Activated naive CD8-positive, alpha-beta T cell treated with anti-CD3 and anti-CD28 coated beads for 36 hours (primary cell): Measurements from ENCODE around the gene EPHB2. TPM values are rescaled to one million over a fixed set of nuclear protein-coding genes. Genes with fewer than 3 reads are reported as not detected.
"Not testable (repeated sequence)": the region's sequence is repeated elsewhere in the genome, so short reads cannot be mapped to it uniquely, and the experiment has no call there.

Experiments used
- DNase-seq: peaks from one replicate; pipeline ENCODE4 v3.0.0; 2021
- H3K27ac Mint-ChIP-seq: one replicate; pipeline ENCODE4 v1.8.0; 2022; ENCODE audit warnings: mild to moderate bottlenecking, moderate library complexity, mixed read lengths
- H3K27me3 Mint-ChIP-seq: one replicate; pipeline ENCODE4 v1.8.0; 2022; ENCODE audit warnings: mild to moderate bottlenecking, mixed read lengths
- H3K36me3 Mint-ChIP-seq: one replicate; pipeline ENCODE4 v1.8.0; 2021; ENCODE audit warnings: mild to moderate bottlenecking, mixed read lengths
- H3K4me1 Mint-ChIP-seq: one replicate; pipeline ENCODE4 v1.8.0; 2021; ENCODE audit warnings: mixed read lengths
- H3K4me3 Mint-ChIP-seq: one replicate; pipeline ENCODE4 v1.8.0; 2022; ENCODE audit warnings: mild to moderate bottlenecking, moderate library complexity, mixed read lengths
- H3K9me3 Mint-ChIP-seq: one replicate; pipeline ENCODE4 v1.8.0; 2022; ENCODE audit warnings: mixed read lengths
- total RNA-seq, 2 experiments: library from RNA; stranded (reverse); gene quantifications; one replicate each; pipeline ENCODE4 v1.2.3, GENCODE V29; 2021

The EPHB2 gene
- total RNA-seq, 2 experiments from 2014 or later, result 0.04 TPM; not detected in 1

DNA sequence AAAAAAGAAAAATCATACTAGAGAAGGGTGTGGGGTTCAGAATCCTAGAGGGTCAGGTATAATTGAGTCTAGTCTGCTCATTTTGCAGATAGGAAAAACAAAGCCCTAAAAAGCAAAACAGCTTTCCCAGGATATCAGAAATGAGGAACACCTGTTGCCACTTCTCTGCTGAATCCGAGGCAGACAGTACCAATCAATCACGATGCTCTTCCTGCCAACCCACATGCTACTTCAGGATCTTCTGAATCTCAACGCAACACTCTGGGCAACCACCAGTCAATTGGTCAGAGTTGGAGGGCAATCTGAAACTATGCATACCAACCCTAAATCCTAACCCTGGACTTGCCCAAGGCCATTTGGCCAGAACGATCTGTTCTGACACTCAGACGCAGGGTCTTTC is 128.3 kb downstream of the EPHB2 start:
- no peak for DNase-seq
- Mint-ChIP-seq H3K4me1 (no peaks in the 10 kb centered on the region), H3K27me3 (peaks cover 16% of the 10 kb centered on the region), H3K36me3 (no peaks in the 10 kb centered on the region), H3K9me3 (no peaks in the 10 kb centered on the region), H3K27ac (no peak overlapping the region), H3K4me3 (no peak overlapping the region)

DNA sequence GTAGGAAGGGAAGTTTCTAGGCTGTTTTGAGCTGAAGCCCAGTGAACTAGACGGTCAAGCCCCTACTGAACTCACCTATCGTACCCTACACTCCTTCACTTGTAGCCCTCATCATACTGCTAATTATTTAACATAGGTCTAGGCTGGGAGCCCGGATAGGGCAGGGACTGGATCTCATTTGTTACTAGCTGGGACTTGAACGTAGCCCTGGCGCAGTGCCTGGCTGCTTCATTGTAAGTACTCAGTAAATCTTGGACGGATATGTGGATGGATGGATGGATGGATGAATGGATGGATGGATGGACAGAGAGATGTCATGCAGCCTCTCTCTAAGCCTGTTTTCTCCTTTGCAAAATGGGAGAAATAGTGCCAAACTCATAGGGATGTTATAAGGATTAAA is 129.2 kb downstream of the EPHB2 start:
- Mint-ChIP-seq H3K9me3 (no peaks in the 10 kb centered on the region), H3K36me3 (no peaks in the 10 kb centered on the region), H3K27me3 (peaks cover 16% of the 10 kb centered on the region), H3K27ac (no peak overlapping the region), H3K4me1 (no peaks in the 10 kb centered on the region), H3K4me3 (no peak overlapping the region)
- no peak for DNase-seq

DNA sequence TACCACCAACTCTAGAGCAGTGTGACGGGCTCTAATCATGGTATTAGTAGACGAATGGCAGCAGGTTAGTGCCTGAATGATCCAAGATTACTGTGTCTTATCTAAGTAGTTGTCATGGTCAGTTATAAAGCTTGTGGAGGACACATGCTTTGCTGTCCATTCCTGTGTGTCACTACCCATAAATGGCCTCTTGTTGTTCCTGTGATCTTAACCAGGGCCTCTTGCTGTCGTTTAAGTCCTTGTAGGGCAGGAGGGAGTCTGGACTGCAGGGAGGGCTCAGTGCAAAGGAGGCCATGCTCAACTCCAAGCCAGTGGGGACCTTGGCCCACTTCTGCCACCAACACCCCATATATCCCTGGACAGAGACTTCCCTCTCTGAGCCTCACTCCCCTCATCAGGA is 130.5 kb downstream of the EPHB2 start:
- no peak overlapping the region for H3K27ac Mint-ChIP-seq
- no peak for DNase-seq
- no peaks in the 10 kb centered on the region for H3K9me3 Mint-ChIP-seq
- no peak overlapping the region for H3K4me3 Mint-ChIP-seq
- no peaks in the 10 kb centered on the region for H3K36me3 Mint-ChIP-seq
- H3K27me3 Mint-ChIP-seq, result peaks cover 26% of the 10 kb centered on the region
- no peaks in the 10 kb centered on the region for H3K4me1 Mint-ChIP-seq

DNA sequence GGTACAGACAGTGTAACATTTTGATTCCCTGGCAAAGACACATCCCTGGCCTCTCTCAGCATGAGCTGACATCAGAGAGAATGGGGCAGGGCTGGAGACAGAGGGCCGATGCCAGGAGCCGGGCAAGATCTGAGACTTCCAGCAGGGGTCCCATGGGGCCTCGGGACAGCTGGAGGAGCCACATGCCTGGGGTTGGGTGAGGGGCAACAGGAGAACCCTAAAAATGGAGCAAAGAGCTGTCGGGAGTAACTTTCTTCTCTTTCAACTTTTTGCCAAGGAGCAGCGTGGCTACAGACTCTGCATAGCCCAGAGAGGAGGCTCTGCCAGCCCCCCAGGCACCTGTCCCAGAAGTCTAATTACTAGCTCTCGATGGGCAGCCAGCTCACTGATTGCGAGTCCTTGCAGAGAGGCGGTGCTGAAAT is 131.2 kb downstream of the EPHB2 start:
- Mint-ChIP-seq H3K4me1 (no peaks in the 10 kb centered on the region), H3K4me3 (no peak overlapping the region), H3K36me3 (no peaks in the 10 kb centered on the region), H3K27ac (no peak overlapping the region), H3K27me3 (peaks cover 26% of the 10 kb centered on the region), H3K9me3 (no peaks in the 10 kb centered on the region)
- DNase-seq, result no peak

DNA sequence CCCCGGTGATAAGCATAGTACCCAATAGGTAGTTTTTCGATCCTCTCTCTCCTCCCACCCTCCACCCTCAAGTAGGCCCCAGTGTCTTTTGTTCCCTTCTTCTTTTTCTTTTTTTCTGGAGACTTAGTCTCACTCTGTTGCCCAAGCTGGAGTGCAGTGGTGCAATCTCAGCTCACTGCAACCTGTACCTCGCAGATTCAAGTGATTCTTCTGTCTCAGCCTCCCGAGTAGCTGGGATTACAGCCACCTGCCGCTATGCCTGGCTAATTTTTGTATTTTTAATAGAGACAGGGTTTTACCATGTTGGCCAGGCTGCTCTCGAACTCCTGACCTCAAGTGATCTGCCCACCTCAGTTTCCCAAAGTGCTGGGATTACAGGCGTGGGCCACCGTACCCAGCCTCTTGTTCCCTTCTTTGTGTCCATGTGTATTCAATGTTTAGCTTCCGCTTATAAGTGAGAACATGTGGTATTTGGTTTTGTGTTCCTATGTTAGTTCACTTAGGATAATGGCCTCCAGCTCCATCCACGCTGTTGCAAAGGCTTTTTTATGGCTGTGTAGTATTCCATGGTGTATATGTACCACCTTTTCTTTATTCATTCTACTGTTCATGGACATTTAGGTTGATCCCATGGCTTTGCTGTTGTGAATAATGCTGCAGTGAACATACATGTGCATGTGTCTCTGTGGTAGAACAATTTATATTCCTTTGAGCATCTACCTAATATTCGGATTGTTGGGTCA is 133.0 kb downstream of the EPHB2 start:
- not testable (repeated sequence) for H3K4me3 Mint-ChIP-seq, H3K4me1 Mint-ChIP-seq, H3K27ac Mint-ChIP-seq, DNase-seq, H3K36me3 Mint-ChIP-seq, H3K9me3 Mint-ChIP-seq
- peaks cover 24% of the 10 kb centered on the region for H3K27me3 Mint-ChIP-seq

DNA sequence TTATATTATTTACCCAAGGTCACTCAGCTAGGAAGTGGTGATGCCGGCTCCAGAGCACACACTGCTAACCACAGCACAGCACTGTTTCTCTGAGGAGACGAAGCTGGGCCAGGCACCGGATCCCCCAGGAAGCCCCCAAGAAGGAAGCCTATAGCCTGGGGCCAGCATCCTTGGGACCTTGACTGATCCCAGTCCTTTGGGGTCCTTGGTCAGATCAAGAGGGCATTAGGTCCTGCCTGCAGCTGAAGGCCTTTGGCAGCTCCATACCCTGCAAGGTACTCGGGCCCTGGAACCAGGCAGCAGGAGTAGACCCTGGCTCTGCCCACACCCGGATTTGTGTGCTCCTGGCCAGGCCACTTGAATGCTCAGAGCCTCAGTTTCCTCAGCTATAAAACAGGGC is 134.0 kb downstream of the EPHB2 start:
- H3K4me1 Mint-ChIP-seq, result no peaks in the 10 kb centered on the region
- no peak for DNase-seq
- no peak overlapping the region for H3K4me3 Mint-ChIP-seq
- H3K36me3 Mint-ChIP-seq, result no peaks in the 10 kb centered on the region
- no peak overlapping the region for H3K27ac Mint-ChIP-seq
- H3K9me3 Mint-ChIP-seq, result no peaks in the 10 kb centered on the region
- peaks cover 29% of the 10 kb centered on the region for H3K27me3 Mint-ChIP-seq

DNA sequence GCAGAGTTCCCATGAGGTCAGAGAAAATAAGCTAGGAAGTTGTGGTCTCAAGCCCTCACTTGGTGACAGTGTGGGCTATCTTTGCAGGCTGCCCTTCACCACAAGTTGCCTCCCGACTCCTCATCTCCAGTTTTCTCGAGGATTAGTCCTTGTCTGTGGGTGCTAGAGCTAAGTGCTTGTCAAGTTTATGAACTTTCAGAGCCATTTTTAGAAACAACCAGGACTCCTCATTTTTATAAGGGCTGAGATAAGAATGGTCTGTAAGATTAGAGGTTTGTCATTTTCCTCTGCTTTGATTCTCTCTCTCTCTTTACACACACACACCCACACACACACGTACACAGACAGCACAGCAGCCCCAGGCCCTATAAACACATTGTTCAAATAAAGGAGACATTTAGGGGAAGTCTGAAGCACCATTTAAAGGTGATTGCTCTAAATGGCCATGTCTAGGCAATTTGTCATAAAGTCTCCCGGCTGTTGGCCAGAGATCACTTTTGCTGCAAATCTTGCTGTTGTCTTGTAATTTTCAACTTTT is 134.8 kb downstream of the EPHB2 start:
- DNase-seq, result no peak
- H3K27ac Mint-ChIP-seq, result no peak overlapping the region
- H3K36me3 Mint-ChIP-seq, result no peaks in the 10 kb centered on the region
- H3K4me3 Mint-ChIP-seq, result no peak overlapping the region
- no peaks in the 10 kb centered on the region for H3K4me1 Mint-ChIP-seq
- H3K27me3 Mint-ChIP-seq, result peaks cover 30% of the 10 kb centered on the region
- H3K9me3 Mint-ChIP-seq, result no peaks in the 10 kb centered on the region

DNA sequence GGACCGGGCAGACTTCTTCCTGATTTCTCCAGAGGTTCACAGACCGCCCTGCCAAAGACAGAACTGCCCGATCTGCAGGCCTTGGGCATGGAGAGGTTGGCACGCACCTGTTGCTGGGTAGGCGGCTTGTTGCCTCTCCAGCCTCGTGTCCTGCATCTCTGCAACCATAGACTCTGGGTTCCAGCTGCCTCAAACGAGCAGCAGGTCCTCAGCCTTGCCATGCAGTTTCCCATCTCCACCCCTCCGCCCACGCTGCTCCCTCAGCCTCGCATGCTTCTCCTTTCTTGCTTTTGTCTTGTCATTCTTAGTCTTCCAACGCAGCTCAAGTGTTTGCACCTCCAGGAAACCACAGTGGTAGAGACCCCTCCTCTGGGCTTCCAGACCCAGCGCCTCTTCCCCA is 135.8 kb downstream of the EPHB2 start:
- Mint-ChIP-seq H3K9me3 (no peaks in the 10 kb centered on the region), H3K36me3 (no peaks in the 10 kb centered on the region), H3K27me3 (peaks cover 33% of the 10 kb centered on the region), H3K4me1 (no peaks in the 10 kb centered on the region), H3K27ac (no peak overlapping the region), H3K4me3 (no peak overlapping the region)
- DNase-seq, result no peak

DNA sequence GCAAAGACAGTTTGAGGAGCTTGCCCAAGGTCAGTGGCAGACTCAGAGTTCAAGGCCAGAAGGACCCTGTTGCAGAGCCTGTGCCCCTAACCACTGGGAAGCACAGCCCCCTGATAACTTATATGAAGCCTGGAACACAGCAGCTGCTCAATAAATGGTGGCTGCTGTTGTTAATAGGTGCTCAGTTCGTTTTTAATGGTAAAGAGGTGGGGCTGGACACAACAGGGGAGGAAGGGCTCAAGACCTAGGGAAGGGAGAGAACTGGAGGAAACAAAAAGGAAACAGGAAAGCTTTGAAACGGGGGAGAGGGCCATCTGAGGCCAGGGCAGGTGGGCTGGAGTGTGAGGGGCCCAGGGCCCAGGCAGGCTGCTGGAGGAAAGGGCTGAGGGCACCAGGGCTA is 136.6 kb downstream of the EPHB2 start:
- Mint-ChIP-seq H3K27ac (no peak overlapping the region), H3K27me3 (peaks cover 33% of the 10 kb centered on the region), H3K4me1 (no peaks in the 10 kb centered on the region), H3K36me3 (no peaks in the 10 kb centered on the region), H3K4me3 (no peak overlapping the region), H3K9me3 (no peaks in the 10 kb centered on the region)
- no peak for DNase-seq

DNA sequence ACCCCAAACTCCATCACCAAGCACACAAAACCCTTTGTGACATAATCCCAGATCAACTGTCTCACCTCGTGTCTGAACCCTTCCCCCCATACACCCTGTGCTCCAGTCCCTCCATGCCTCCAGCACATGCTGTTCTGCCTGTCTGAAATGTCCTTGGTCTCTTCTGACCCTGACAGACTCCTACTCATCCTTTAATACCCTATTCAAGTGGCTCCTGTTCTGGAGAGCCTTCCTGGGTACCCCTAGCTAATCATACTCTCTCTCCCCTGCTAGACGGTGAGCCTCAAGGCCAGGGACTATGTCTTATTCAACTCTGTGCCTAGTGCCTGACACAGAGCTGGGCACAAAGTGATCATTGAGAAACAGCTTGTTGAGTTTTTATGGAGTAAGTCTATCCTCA is 137.1 kb downstream of the EPHB2 start:
- Mint-ChIP-seq H3K4me1 (no peaks in the 10 kb centered on the region), H3K27ac (no peak overlapping the region)

DNA sequence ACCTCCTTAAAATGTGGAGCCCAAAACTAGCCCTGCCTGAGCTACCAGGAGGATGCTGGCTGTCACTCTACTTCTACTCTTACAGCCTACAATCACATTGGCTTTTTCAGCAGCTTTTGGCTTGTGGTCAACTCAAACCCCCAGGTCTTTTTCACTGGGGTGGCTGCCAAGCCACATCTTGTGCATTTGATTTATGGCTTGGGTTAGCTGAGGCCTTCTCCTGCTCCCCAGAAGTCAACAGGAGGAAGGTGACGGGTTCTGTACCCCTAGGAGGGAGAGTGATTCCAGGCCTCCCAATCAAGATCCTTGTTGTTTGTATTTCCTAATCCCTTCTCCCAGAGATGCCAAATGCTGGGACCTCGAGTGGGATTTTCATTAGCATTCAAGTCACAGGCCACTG is 137.8 kb downstream of the EPHB2 start:
- no peaks in the 10 kb centered on the region for H3K36me3 Mint-ChIP-seq
- no peak overlapping the region for H3K27ac Mint-ChIP-seq
- no peaks in the 10 kb centered on the region for H3K9me3 Mint-ChIP-seq
- H3K4me1 Mint-ChIP-seq, result no peaks in the 10 kb centered on the region
- DNase-seq, result no peak
- H3K4me3 Mint-ChIP-seq, result no peak overlapping the region
- H3K27me3 Mint-ChIP-seq, result peaks cover 25% of the 10 kb centered on the region

More for the DNA sequence above, 137.1 kb downstream of the EPHB2 start:
- Mint-ChIP-seq H3K9me3 (no peaks in the 10 kb centered on the region), H3K4me3 (no peak overlapping the region), H3K36me3 (no peaks in the 10 kb centered on the region), H3K27me3 (peaks cover 28% of the 10 kb centered on the region)
- no peak for DNase-seq

DNA sequence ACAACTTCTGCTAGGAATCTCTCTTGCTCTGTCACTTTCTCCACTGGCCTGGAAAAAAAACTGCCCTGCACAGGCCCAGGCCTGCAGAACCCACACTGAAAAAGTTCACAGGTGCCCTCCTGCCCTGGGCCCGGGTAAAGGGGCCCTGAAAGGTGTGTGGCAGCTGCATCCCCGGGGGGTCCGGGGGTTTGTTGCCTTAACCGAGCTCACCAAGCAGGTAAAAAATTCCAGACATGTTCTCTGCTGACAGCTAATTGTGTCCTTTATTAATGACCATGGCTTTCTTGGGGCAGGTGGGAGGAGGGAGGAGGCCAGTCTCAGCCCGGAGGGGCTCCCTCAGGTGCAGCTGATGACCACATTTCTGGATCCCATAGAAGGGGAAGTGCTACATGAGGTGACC is 139.1 kb downstream of the EPHB2 start:
- no peak for DNase-seq
- H3K4me1 Mint-ChIP-seq, result no peaks in the 10 kb centered on the region
- H3K27ac Mint-ChIP-seq, result no peak overlapping the region
- no peak overlapping the region for H3K4me3 Mint-ChIP-seq
- H3K36me3 Mint-ChIP-seq, result no peaks in the 10 kb centered on the region
- H3K27me3 Mint-ChIP-seq, result peaks cover 23% of the 10 kb centered on the region
- H3K9me3 Mint-ChIP-seq, result no peaks in the 10 kb centered on the region

DNA sequence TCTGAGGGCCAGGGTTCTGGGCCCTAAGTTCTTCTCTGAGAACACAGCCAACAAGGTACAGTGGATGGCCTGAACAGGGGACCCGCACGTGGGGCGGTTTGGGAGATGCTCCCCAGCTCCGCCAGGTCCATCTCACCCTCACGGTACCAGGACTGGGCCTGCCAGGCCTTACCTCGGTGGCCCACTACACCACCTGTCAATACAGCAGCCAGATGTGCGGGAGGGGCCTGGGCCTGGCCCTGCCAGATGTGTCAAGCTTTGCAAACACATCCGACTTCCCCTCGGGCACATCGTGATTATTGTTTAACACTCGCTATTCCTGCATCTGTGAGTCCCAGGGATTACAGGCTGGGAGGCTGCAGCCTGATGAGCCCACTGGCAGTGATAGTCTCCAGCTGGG is 139.6 kb downstream of the EPHB2 start:
- no peak for DNase-seq
- H3K27me3 Mint-ChIP-seq, result peaks cover 20% of the 10 kb centered on the region
- no peaks in the 10 kb centered on the region for H3K4me1 Mint-ChIP-seq
- H3K4me3 Mint-ChIP-seq, result no peak overlapping the region
- no peaks in the 10 kb centered on the region for H3K36me3 Mint-ChIP-seq
- H3K9me3 Mint-ChIP-seq, result no peaks in the 10 kb centered on the region
- H3K27ac Mint-ChIP-seq, result no peak overlapping the region

DNA sequence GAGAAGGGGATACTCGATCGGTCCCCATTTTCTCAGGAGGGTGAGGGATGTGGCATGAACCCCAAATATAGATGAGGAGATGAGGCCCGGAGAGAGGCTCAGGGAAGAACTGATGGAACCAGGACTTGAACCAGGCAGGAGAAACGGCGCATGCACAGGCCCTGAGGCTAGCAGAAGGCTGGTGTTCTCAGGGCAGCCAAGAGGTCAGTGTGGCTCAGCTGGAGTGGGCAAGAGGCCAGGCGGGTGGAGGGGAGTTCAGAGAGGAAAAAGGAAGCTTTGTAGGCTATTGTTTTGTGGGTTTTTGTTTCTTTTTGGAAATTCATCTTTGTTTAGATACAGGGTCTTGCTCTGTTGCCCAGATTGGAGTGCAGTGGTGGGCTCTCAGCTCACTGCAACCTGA is 140.0 kb downstream of the EPHB2 start:
- peaks cover 16% of the 10 kb centered on the region for H3K27me3 Mint-ChIP-seq

DNA sequence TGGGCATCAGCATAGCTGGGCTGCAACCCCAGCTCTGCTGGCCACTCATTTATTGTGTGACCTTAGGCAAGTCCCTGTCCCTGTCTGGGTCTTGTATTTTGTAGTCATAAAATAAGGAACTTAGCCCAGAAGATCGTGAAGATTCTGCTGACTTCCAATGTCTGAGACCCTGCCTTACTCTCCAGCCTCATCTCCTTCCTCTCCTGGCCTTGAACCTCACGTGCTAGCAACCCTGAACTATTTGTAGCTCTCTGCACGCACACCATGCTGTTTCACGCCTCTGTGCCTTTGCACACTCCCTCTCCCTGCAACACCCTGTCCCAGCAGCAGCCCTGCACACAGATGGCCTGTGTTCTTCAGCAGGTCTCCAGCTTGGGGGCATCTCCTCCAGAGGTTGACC is 140.9 kb downstream of the EPHB2 start:
- Mint-ChIP-seq H3K9me3 (no peaks in the 10 kb centered on the region), H3K4me1 (no peaks in the 10 kb centered on the region), H3K27me3 (peaks cover 13% of the 10 kb centered on the region), H3K27ac (no peak overlapping the region), H3K36me3 (no peaks in the 10 kb centered on the region), H3K4me3 (no peak overlapping the region)
- DNase-seq, result no peak

More for the DNA sequence above, 140.0 kb downstream of the EPHB2 start:
- no peak overlapping the region for H3K27ac Mint-ChIP-seq
- DNase-seq, result no peak
- no peaks in the 10 kb centered on the region for H3K9me3 Mint-ChIP-seq
- no peaks in the 10 kb centered on the region for H3K36me3 Mint-ChIP-seq
- no peaks in the 10 kb centered on the region for H3K4me1 Mint-ChIP-seq
- H3K4me3 Mint-ChIP-seq, result no peak overlapping the region

DNA sequence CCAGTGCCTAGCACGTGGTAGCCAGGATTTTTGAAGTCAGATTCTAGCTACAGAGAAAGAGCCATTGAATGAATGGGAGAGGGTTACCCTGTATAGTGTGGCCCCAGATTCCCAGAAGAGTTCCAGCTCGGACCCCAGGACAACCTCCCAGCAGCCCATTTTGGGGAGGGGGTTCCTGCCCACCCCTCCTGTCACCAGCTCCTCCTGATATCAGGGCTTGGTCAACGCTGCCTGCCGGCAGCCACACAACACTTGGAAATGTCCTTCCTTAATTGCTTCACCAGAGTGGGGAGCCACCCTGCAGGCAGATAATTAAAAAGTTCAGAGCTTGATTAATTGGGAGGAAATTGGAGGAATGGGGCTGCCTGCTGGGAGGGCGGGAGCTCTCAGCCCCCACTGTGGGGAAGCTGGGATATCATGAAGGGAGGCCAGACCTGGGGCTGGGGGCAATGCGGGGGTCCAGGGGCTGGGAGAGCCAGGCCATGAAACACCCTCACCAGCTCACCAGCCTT is 141.6 kb downstream of the EPHB2 start:
- DNase-seq, result no peak
- Mint-ChIP-seq H3K36me3 (no peaks in the 10 kb centered on the region), H3K4me3 (no peak overlapping the region), H3K9me3 (no peaks in the 10 kb centered on the region), H3K4me1 (no peaks in the 10 kb centered on the region), H3K27me3 (peaks cover 13% of the 10 kb centered on the region), H3K27ac (no peak overlapping the region)
